Sigmoid colon (tissue), 7 donors: ENCODE results near the gene CPNE4. TPM values are rescaled to one million over a fixed set of nuclear protein-coding genes. Genes with fewer than 3 reads are reported as not detected.

Experiments
- DNase-seq: peaks from one replicate; pipeline ENCODE4 v3.0.0-alpha.2; 2019
- H3K27ac ChIP-seq, 4 donors: fragments of 200-600 bp; sonication (generic); one replicate each; pipeline ENCODE4 v1.5.1; 2016 to 2019; ENCODE audit warnings: mild to moderate bottlenecking in 1 of 4
- H3K27me3 ChIP-seq, 3 donors: fragments of 200-600 bp; sonication (generic); one replicate each; pipeline ENCODE4 v1.5.1; 2019; ENCODE audit warnings: mild to moderate bottlenecking in 1 of 3
- H3K36me3 ChIP-seq, 4 donors: fragments of 200-600 bp; sonication (generic); one replicate each; pipeline ENCODE4 v1.5.1; 2016 to 2019
- H3K4me1 ChIP-seq, 4 donors: fragments of 200-600 bp; sonication (generic); one replicate each; pipeline ENCODE4 v1.5.1; 2017 to 2019
- H3K4me3 ChIP-seq, 4 donors: fragments of 200-600 bp; sonication (generic); one replicate each; pipeline ENCODE4 v1.5.1; 2017 to 2019; ENCODE audit warnings: mild to moderate bottlenecking in 2 of 4, moderate library complexity in 1 of 4
- H3K9me3 ChIP-seq, 4 donors: fragments of 200-600 bp in 3 of 4; sonication (generic) in 3 of 4; one replicate each; pipeline versions ENCODE4 v1.5.1 to v1.6.1; 2013 to 2019
- CTCF ChIP-seq, 4 experiments: fragments of 450-650 bp in 3 of 4; fragments of 200-600 bp in 1 of 4; IDR thresholded peaks; one replicate each; pipeline ENCODE4 v1.5.1; 2016 to 2019; ENCODE audit warnings: antibody characterized with exemption in 4 of 4, mild to moderate bottlenecking in 3 of 4, moderate library complexity in 2 of 4
- EP300 ChIP-seq, 4 donors: sonication (generic); formaldehyde crosslinking; IDR thresholded peaks; one replicate each; pipeline ENCODE4 v1.6.1; 2017; ENCODE audit warnings: antibody characterized with exemption in 4 of 4
- POLR2A ChIP-seq, 2 donors: fragments of 450-650 bp; IDR thresholded peaks; one replicate each; pipeline ENCODE4 v1.6.1; 2016; ENCODE audit warnings: antibody characterized with exemption in 2 of 2, mild to moderate bottlenecking in 2 of 2, moderate library complexity in 2 of 2
- POLR2AphosphoS5 ChIP-seq, 4 donors: sonication (generic); formaldehyde crosslinking; IDR thresholded peaks; one replicate each; pipeline ENCODE4 v1.6.1; 2017; ENCODE audit warnings: antibody characterized with exemption in 4 of 4
- whole genome bisulfite sequencing, 2 donors: extraction: QIAGEN DNeasy Blood & Tissue Kit; methylation state at CpG; one replicate each; pipeline ENCODE4 v1.1.7; 2013; 5-methylcytosine and 5-hydroxymethylcytosine counted together
- intact Hi-C: fragments of 100-400 bp; cut with DNase I; formaldehyde crosslinking; loops from one replicate; pipeline ENCODE4 v1.15.1; 2023
- polyA plus RNA-seq, 3 donors: library from polyadenylated mRNA; stranded (reverse); fragments of 200-250 nt; gene quantifications; one replicate each; pipeline ENCODE4 v1.2.3, GENCODE V29; 2013
- total RNA-seq, 4 donors: library from RNA; depleted of rRNA; stranded (reverse); fragments of >200 nt; gene quantifications; one replicate each; pipeline ENCODE4 v1.1.0, GENCODE V29; 2016
- donor health status: healthy with polysubstance abuse.
- donor health status: Bipolar disorder and iron deficiency.
- donor health status: healthy.

The CPNE4 gene
- total and polyA plus RNA-seq, 7 donors, result 0.23 to 1.1 (median 0.54) TPM; not detected in 2

- no peak for TF ChIP-seq POLR2A (IDR thresholded peaks at IDR 0.05)
- TF ChIP-seq EP300 (IDR thresholded peaks at IDR 0.05), result no peak
- no peak for TF ChIP-seq CTCF (IDR thresholded peaks at IDR 0.05)
- no peak for TF ChIP-seq POLR2AphosphoS5 (IDR thresholded peaks at IDR 0.05)
- intact Hi-C loops, result no loop called here
- WGBS, 2 donors, result 74 to 81% methylated on average over 3 of the region's 3 CpGs
- Histone ChIP-seq H3K4me3 (no peak overlapping the region), H3K36me3 (no peaks in the 10 kb centered on the region), H3K27ac (no peak overlapping the region), H3K9me3 (no peaks in the 10 kb centered on the region), H3K27me3 (no peaks in the 10 kb centered on the region), H3K4me1 (no peaks in the 10 kb centered on the region)
- no peak for DNase-seq
These were observed 230.2 kb downstream of the CPNE4 start for GRCh38 chr3:131804565-131805133.

- no peak overlapping the region for H3K27ac ChIP-seq
- no peak for DNase-seq
- 67 to 87% methylated on average over 1 of the region's 1 CpG for WGBS, 2 donors
- no peaks in the 10 kb centered on the region for H3K27me3 ChIP-seq
- no peaks in the 10 kb centered on the region for H3K9me3 ChIP-seq
- no peaks in the 10 kb centered on the region for H3K36me3 ChIP-seq
- no peak for TF ChIP-seq POLR2AphosphoS5 (IDR thresholded peaks at IDR 0.05)
- TF ChIP-seq POLR2A (IDR thresholded peaks at IDR 0.05), result no peak
- TF ChIP-seq EP300 (IDR thresholded peaks at IDR 0.05), result no peak
- TF ChIP-seq CTCF (IDR thresholded peaks at IDR 0.05), result no peak
- H3K4me3 ChIP-seq, result no peak overlapping the region
- intact Hi-C loops, result no loop called here
- no peaks in the 10 kb centered on the region for H3K4me1 ChIP-seq
These were observed 231.7 kb downstream of the CPNE4 start for GRCh38 chr3:131803113-131803512.

GRCh38 chr3:131802029-131802428, 232.8 kb downstream of the CPNE4 start:
- WGBS, 2 donors, result 68 to 78% methylated on average over 3 of the region's 3 CpGs
- Histone ChIP-seq H3K4me1 (no peaks in the 10 kb centered on the region), H3K27me3 (no peaks in the 10 kb centered on the region), H3K27ac (no peak overlapping the region), H3K9me3 (no peaks in the 10 kb centered on the region), H3K4me3 (no peak overlapping the region), H3K36me3 (no peaks in the 10 kb centered on the region)
- DNase-seq, result no peak
- no peak for TF ChIP-seq EP300 (IDR thresholded peaks at IDR 0.05)
- no peak for TF ChIP-seq CTCF (IDR thresholded peaks at IDR 0.05)
- no peak for TF ChIP-seq POLR2AphosphoS5 (IDR thresholded peaks at IDR 0.05)
- no peak for TF ChIP-seq POLR2A (IDR thresholded peaks at IDR 0.05)
- intact Hi-C loops, result no loop called here

GRCh38 chr3:131801566-131801965, 233.2 kb downstream of the CPNE4 start:
- WGBS, 2 donors, result 82 to 94% methylated on average over 4 of the region's 4 CpGs

More at GRCh38 chr3:131801566-131801965, 233.2 kb downstream of the CPNE4 start:
- no peak overlapping the region for H3K4me3 ChIP-seq
- no peak overlapping the region for H3K27ac ChIP-seq
- no peak for DNase-seq
- H3K27me3 ChIP-seq, result no peaks in the 10 kb centered on the region
- H3K4me1 ChIP-seq, result no peaks in the 10 kb centered on the region
- intact Hi-C loops, result no loop called here
- TF ChIP-seq POLR2AphosphoS5 (IDR thresholded peaks at IDR 0.05) (no peak), CTCF (IDR thresholded peaks at IDR 0.05) (no peak), POLR2A (IDR thresholded peaks at IDR 0.05) (no peak), EP300 (IDR thresholded peaks at IDR 0.05) (no peak)
- no peaks in the 10 kb centered on the region for H3K36me3 ChIP-seq
- no peaks in the 10 kb centered on the region for H3K9me3 ChIP-seq
